MM.1S (cell line): Measurements from ENCODE around the gene FNTB.

Experiments used
- DNase-seq: peaks from one replicate; pipeline ENCODE4 v3.0.0-alpha.2; 2015
- H2AFZ ChIP-seq: fragments of 300-600 bp; sonication (generic); 2 replicates; pipeline ENCODE4 v1.6.0; 2016; ENCODE audit warnings: antibody characterized with exemption, low read length
- H3F3A ChIP-seq: fragments of 300-600 bp; sonication (generic); 2 replicates; pipeline ENCODE4 v1.6.1; 2016; ENCODE audit warnings: mild to moderate bottlenecking, antibody characterized with exemption, low read length, moderate library complexity, mixed read lengths; ENCODE audit not compliant: insufficient read depth
- H3K27ac ChIP-seq: fragments of 300-600 bp; sonication (generic); 2 replicates; pipeline ENCODE4 v1.5.1; 2016; ENCODE audit warnings: mild to moderate bottlenecking, low read length
- H3K27me3 ChIP-seq: fragments of 300-600 bp; sonication (generic); replicated peaks from 2 replicates; pipeline ENCODE4 v1.6.0; 2016; ENCODE audit warnings: low read length; ENCODE audit not compliant: insufficient read depth
- H3K36me3 ChIP-seq: fragments of 300-600 bp; sonication (generic); replicated peaks from 2 replicates; pipeline ENCODE4 v1.6.1; 2016; ENCODE audit warnings: mild to moderate bottlenecking, low read length, mixed read lengths; ENCODE audit not compliant: insufficient read depth
- H3K4me1 ChIP-seq: fragments of 300-600 bp; sonication (generic); 2 replicates; pipeline ENCODE4 v1.6.1; 2016; ENCODE audit warnings: low read length, mixed read lengths
- H3K4me2 ChIP-seq: fragments of 300-600 bp; sonication (generic); 2 replicates; pipeline ENCODE4 v1.6.0; 2016; ENCODE audit warnings: low read depth, low read length
- H3K4me3 ChIP-seq: fragments of 300-600 bp; sonication (generic); 2 replicates; pipeline ENCODE4 v1.5.1; 2016; ENCODE audit warnings: low read length, mixed read lengths
- H3K79me2 ChIP-seq: fragments of 300-600 bp; sonication (generic); 2 replicates; pipeline ENCODE4 v1.6.1; 2016; ENCODE audit warnings: mixed run types, low read length, mixed read lengths
- H3K9ac ChIP-seq: fragments of 300-600 bp; sonication (generic); 2 replicates; pipeline ENCODE4 v1.6.1; 2016; ENCODE audit warnings: low read length, mixed read lengths
- H3K9me2 ChIP-seq: fragments of 300-600 bp; sonication (generic); replicated peaks from 2 replicates; pipeline ENCODE4 v1.6.1; 2016; ENCODE audit warnings: mild to moderate bottlenecking, low read length, mixed read lengths; ENCODE audit not compliant: insufficient read depth
- H3K9me3 ChIP-seq: fragments of 300-600 bp; sonication (generic); replicated peaks from 2 replicates; pipeline ENCODE4 v1.6.1; 2016; ENCODE audit warnings: mild to moderate bottlenecking, low read length, mixed read lengths; ENCODE audit not compliant: insufficient read depth
- H4K20me1 ChIP-seq: fragments of 300-600 bp; sonication (generic); 2 replicates; pipeline ENCODE4 v1.6.1; 2016; ENCODE audit warnings: mild to moderate bottlenecking, low read length, moderate library complexity, mixed read lengths; ENCODE audit not compliant: insufficient read depth
- CTCF ChIP-seq: fragments of 300-600 bp; sonication (generic); IDR thresholded peaks from 2 replicates; pipeline ENCODE4 v1.5.1; 2016; ENCODE audit warnings: antibody characterized with exemption, low read length, mixed read lengths
- EZH2 ChIP-seq: fragments of 300-600 bp; sonication (generic); optimal IDR thresholded peaks from 2 replicates; pipeline ENCODE3; 2017; ENCODE audit warnings: low read depth, mild to moderate bottlenecking, antibody characterized with exemption, low read length, mixed read lengths
- EZH2phosphoT487 ChIP-seq: fragments of 300-600 bp; sonication (generic); IDR thresholded peaks from 2 replicates; pipeline ENCODE4 v1.6.1; 2018; ENCODE audit warnings: antibody characterized with exemption, low read length

FNTB gene

DNA sequence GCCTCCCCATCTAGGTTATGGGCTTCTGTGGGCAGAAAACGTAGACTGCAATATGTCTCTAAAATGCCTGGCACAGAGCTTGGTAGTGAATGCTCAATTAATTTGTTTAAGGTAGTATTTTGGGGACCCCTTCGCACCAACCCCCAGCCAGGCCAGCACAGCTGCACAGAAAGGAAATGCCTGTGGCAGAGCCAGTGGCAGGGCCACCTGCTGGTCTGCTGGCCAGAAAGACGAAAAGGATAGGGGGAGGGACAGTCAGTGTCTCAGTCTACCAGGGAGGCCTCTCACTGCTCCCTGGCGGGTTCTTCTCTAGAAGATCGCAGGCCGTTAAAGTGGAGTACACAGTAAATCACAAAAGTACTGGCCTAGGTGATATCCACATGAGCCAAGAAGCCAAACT, 18.0 kb upstream of the FNTB start:
- Histone ChIP-seq H2AFZ (no peak overlapping the region), H3K36me3 (no peaks in the 10 kb centered on the region), H4K20me1 (no peaks in the 10 kb centered on the region), H3K27me3 (no peaks in the 10 kb centered on the region), H3K4me3 (no peak overlapping the region; the same call in 1 of the 2 replicates), H3K9me2 (no peaks in the 10 kb centered on the region), H3K9me3 (no peaks in the 10 kb centered on the region), H3K4me2 (peak overlapping the region; percentile 45), H3K79me2 (peaks cover 12% of the 10 kb centered on the region), H3K4me1 (peaks cover 38% of the 10 kb centered on the region), H3K9ac (no peak overlapping the region), H3F3A (peaks cover 15% of the 10 kb centered on the region; the same call in 1 of the 2 replicates), H3K27ac (peak overlapping the region; percentile 73; the same call in 1 of the 2 replicates)
- peak; percentile 65 for DNase-seq
- TF ChIP-seq CTCF (no peak), EZH2 (no peak), EZH2phosphoT487 (no peak)

DNA sequence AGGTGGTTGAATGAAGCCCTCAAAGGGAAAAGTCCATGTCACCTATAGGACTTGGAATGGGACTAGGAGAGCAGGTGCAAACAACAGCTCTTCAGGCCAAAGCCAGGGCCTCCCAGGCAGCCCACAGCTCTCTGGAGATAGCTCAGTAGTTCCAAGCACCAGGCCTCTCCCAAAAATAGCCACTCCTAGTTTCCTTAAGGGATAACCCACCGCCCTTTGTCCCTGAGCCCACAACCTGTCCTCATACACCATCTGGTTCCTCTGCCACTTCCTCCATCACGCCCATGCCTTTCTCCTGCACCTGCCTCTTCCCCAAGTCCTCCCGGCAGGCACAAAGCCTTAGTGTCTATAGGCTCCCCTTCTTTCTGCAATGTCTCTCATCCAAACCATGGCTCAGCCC, 16.7 kb upstream of the FNTB start:
- Histone ChIP-seq H3K36me3 (no peaks in the 10 kb centered on the region), H3K4me1 (peaks cover 38% of the 10 kb centered on the region), H3K9me3 (no peaks in the 10 kb centered on the region), H3K4me3 (no peak overlapping the region), H3K4me2 (peak overlapping the region; percentile 52; the same call in 1 of the 2 replicates), H3K27me3 (no peaks in the 10 kb centered on the region), H3K79me2 (peaks cover 12% of the 10 kb centered on the region), H2AFZ (no peak overlapping the region), H3K27ac (peak overlapping the region; percentile 73; the same call in 1 of the 2 replicates), H3K9me2 (no peaks in the 10 kb centered on the region), H3K9ac (no peak overlapping the region), H4K20me1 (no peaks in the 10 kb centered on the region), H3F3A (peaks cover 15% of the 10 kb centered on the region; the same call in 1 of the 2 replicates)
- no peak for TF ChIP-seq EZH2
- TF ChIP-seq CTCF = no peak
- TF ChIP-seq EZH2phosphoT487 = no peak
- no peak for DNase-seq

- peak overlapping the region; percentile 52; the same call in 1 of the 2 replicates for H3K4me2 ChIP-seq
- H3K27ac ChIP-seq = no peak overlapping the region
- no peak overlapping the region for H2AFZ ChIP-seq
- H3K4me3 ChIP-seq = peak overlapping the region; percentile 57
- H3K79me2 ChIP-seq = peaks cover 12% of the 10 kb centered on the region
- peaks cover 38% of the 10 kb centered on the region for H3K4me1 ChIP-seq
- H4K20me1 ChIP-seq = no peaks in the 10 kb centered on the region
- H3K36me3 ChIP-seq = no peaks in the 10 kb centered on the region
- H3F3A ChIP-seq = peaks cover 15% of the 10 kb centered on the region; the same call in 1 of the 2 replicates
- H3K27me3 ChIP-seq = no peaks in the 10 kb centered on the region
- DNase-seq = no peak
- H3K9ac ChIP-seq = no peak overlapping the region; the same call in 1 of the 2 replicates
- no peaks in the 10 kb centered on the region for H3K9me2 ChIP-seq
- H3K9me3 ChIP-seq = no peaks in the 10 kb centered on the region
- TF ChIP-seq EZH2phosphoT487 = no peak
- TF ChIP-seq EZH2 = no peak
- TF ChIP-seq CTCF = no peak
Measured at GRCh38 chr14:64970776-64971477, 15.8 kb upstream of the FNTB start.
